ENCODE data around the gene NUDT5. TPM values are rescaled to one million over a fixed set of nuclear protein-coding genes. Genes with fewer than 3 reads are reported as not detected.
"Not testable (repeated sequence)": the region's sequence is repeated elsewhere in the genome, so short reads cannot be mapped to it uniquely, and the experiment has no call there.

NUDT5 gene
- polyA plus RNA-seq, 3 donors, result 28.3 to 51.1 (median 43.7) TPM

- H3K27ac ChIP-seq (ENCODE audit: low read depth in 1 of 2, low read length in 2 of 2), result no peak overlapping the region
- Mint-ChIP-seq H3K4me1 (peaks cover 5% of the 10 kb centered on the region), H3K27ac (no peak overlapping the region), H3K9me3 (no peaks in the 10 kb centered on the region), H3K36me3 (peaks cover 68 to 84% of the 10 kb centered on the region in 2 donors), H3K27me3 (ENCODE audit: low read depth in 3 of 3) (no peaks in the 10 kb centered on the region), H3K4me3 (no peak overlapping the region)
- H3K9ac ChIP-seq (ENCODE audit: insufficient read depth, low read length, poor library complexity, severe bottlenecking), result no peak overlapping the region
- no peaks in the 10 kb centered on the region for H4K20me1 ChIP-seq (ENCODE audit: insufficient read depth, low read length)
- H2AFZ ChIP-seq (ENCODE audit: insufficient read depth, low read depth, low read length, poor library complexity, severe bottlenecking), result no peak overlapping the region
- H3K36me3 ChIP-seq (replicated peaks in 1 of 2; ENCODE audit: control insufficient read depth in 1 of 2, insufficient read depth in 2 of 2, low read length in 2 of 2), result peaks cover 78 to 89% of the 10 kb centered on the region in 2 donors
- no peaks in the 10 kb centered on the region for H3K9me3 ChIP-seq (replicated peaks in 1 of 2; ENCODE audit: control insufficient read depth in 1 of 2, insufficient read depth in 1 of 2, low read length in 2 of 2)
- TF ChIP-seq, protein P1, sequence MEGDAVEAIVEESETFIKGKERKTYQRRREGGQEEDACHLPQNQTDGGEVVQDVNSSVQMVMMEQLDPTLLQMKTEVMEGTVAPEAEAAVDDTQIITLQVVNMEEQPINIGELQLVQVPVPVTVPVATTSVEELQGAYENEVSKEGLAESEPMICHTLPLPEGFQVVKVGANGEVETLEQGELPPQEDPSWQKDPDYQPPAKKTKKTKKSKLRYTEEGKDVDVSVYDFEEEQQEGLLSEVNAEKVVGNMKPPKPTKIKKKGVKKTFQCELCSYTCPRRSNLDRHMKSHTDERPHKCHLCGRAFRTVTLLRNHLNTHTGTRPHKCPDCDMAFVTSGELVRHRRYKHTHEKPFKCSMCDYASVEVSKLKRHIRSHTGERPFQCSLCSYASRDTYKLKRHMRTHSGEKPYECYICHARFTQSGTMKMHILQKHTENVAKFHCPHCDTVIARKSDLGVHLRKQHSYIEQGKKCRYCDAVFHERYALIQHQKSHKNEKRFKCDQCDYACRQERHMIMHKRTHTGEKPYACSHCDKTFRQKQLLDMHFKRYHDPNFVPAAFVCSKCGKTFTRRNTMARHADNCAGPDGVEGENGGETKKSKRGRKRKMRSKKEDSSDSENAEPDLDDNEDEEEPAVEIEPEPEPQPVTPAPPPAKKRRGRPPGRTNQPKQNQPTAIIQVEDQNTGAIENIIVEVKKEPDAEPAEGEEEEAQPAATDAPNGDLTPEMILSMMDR (IDR thresholded peaks at IDR 0.05), result no peak
- DNase-seq, result no peak
- H3K4me1 ChIP-seq (ENCODE audit: control insufficient read depth in 1 of 2, insufficient read depth in 2 of 2, low read length in 2 of 2), result no peaks in the 10 kb centered on the region
- intact Hi-C loops (cut with micrococcal nuclease), result no loop called here
- H3K79me2 ChIP-seq (ENCODE audit: insufficient read depth, low read length), result peaks cover under 1% of the 10 kb centered on the region
- no peak overlapping the region for H3K4me3 ChIP-seq (replicated peaks in 1 of 3; ENCODE audit: low read depth in 2 of 3, low read length in 3 of 3)
- no peaks in the 10 kb centered on the region for H3K27me3 ChIP-seq (ENCODE audit: control insufficient read depth in 2 of 2, insufficient read depth in 2 of 2, low read length in 2 of 2)
- WGBS (ENCODE audit: insufficient coverage), result 100% methylated on average over 2 of the region's 3 CpGs
- H3K4me2 ChIP-seq (replicated peaks; ENCODE audit: extremely low read depth, low read length, poor library complexity, severe bottlenecking), result no peak overlapping the region
Measured at GRCh38 chr10:12235116-12235694, 39.5 kb upstream of the NUDT5 start.

DNA sequence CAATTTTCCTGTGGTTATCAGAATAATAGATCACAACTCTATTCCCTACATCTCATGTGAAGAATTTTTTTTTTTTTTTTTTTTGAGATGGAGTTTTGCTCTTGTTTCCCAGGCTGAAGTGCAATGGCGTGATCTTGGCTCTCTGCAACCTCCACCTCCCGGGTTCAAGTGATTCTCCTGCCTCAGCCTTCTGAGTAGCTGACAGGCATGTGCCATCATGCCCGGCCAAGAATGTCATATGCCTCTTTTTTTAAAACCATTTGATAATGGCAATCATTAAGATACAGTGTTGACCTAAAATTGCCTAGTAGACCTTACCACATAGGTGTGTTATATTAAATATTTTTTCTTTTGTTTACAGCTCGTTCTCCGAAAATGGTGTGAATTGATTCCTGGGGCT, 39.0 kb upstream of the NUDT5 start:
- H3K4me3 Mint-ChIP-seq; H3K9ac ChIP-seq (ENCODE audit: insufficient read depth, low read length, poor library complexity, severe bottlenecking); DNase-seq; H3K27me3 ChIP-seq (ENCODE audit: control insufficient read depth in 2 of 2, insufficient read depth in 2 of 2, low read length in 2 of 2); intact Hi-C loops (cut with micrococcal nuclease); H3K9me3 Mint-ChIP-seq; H3K27me3 Mint-ChIP-seq (ENCODE audit: low read depth in 3 of 3); H3K9me3 ChIP-seq (replicated peaks in 1 of 2; ENCODE audit: control insufficient read depth in 1 of 2, insufficient read depth in 1 of 2, low read length in 2 of 2); H3K79me2 ChIP-seq (ENCODE audit: insufficient read depth, low read length); H3K4me2 ChIP-seq (replicated peaks; ENCODE audit: extremely low read depth, low read length, poor library complexity, severe bottlenecking); H3K4me3 ChIP-seq (replicated peaks in 1 of 3; ENCODE audit: low read depth in 2 of 3, low read length in 3 of 3); H3K4me1 ChIP-seq (ENCODE audit: control insufficient read depth in 1 of 2, insufficient read depth in 2 of 2, low read length in 2 of 2); H3K4me1 Mint-ChIP-seq; H2AFZ ChIP-seq (ENCODE audit: insufficient read depth, low read depth, low read length, poor library complexity, severe bottlenecking); H3K27ac ChIP-seq (ENCODE audit: low read depth in 1 of 2, low read length in 2 of 2); H4K20me1 ChIP-seq (ENCODE audit: insufficient read depth, low read length): not testable (repeated sequence)
- H3K36me3 ChIP-seq (replicated peaks in 1 of 2; ENCODE audit: control insufficient read depth in 1 of 2, insufficient read depth in 2 of 2, low read length in 2 of 2), result peaks cover 79 to 91% of the 10 kb centered on the region in 2 donors
- Mint-ChIP-seq H3K27ac (peak overlapping the region in 1 of 7 donors; percentile 46), H3K36me3 (peaks cover 69 to 87% of the 10 kb centered on the region in 2 donors)
- WGBS (ENCODE audit: insufficient coverage), result 100% methylated on average over 2 of the region's 5 CpGs

Measured in CD14-positive monocyte (primary cell).